ENCODE results near the gene MLH3.
A peak's percentile ranks its signal among the peaks of the same experiment; 100 is the strongest.

Gene MLH3

GRCh38 chr14:75067212-75067611, 15.9 kb upstream of the MLH3 start:
- no peak for DNase-seq (ENCODE audit: low read depth in 1 of 2, low spot score in 1 of 2)

- DNase-seq (ENCODE audit: low read depth in 1 of 2, low spot score in 1 of 2), result no peak
These were observed 15.4 kb upstream of the MLH3 start for GRCh38 chr14:75066691-75067090.

GRCh38 chr14:75064205-75064567, 12.9 kb upstream of the MLH3 start:
- DNase-seq (ENCODE audit: low read depth in 1 of 2, low spot score in 1 of 2), result no peak

- peak; percentile 77 to 88 for DNase-seq (ENCODE audit: low read depth in 1 of 2, low spot score in 1 of 2)
These were observed 12.4 kb upstream of the MLH3 start, which contains the start of gene ACYP1 for GRCh38 chr14:75063491-75064204. ACYP1 (minus strand) TSS chr14:75064024; CDS start chr14:75063553, 471 bp downstream.

GRCh38 chr14:75063013-75063412, 11.7 kb upstream of the MLH3 start:
- DNase-seq (ENCODE audit: low read depth in 1 of 2, low spot score in 1 of 2), result no peak

- no peak for DNase-seq (ENCODE audit: low read depth in 1 of 2, low spot score in 1 of 2)
These were observed 9.2 kb upstream of the MLH3 start for GRCh38 chr14:75060420-75060819.

GRCh38 chr14:75059642-75060041, 8.4 kb upstream of the MLH3 start:
- DNase-seq (ENCODE audit: low read depth in 1 of 2, low spot score in 1 of 2), result no peak

- DNase-seq (ENCODE audit: low read depth in 1 of 2, low spot score in 1 of 2), result no peak
These were observed 3.2 kb upstream of the MLH3 start for GRCh38 chr14:75054421-75054820.

- no peak for DNase-seq (ENCODE audit: low read depth in 1 of 2, low spot score in 1 of 2)
These were observed 2.4 kb upstream of the MLH3 start for GRCh38 chr14:75053396-75054291.

GRCh38 chr14:75051556-75051899, 261 bp upstream of the MLH3 start:
- DNase-seq (ENCODE audit: low read depth in 1 of 2, low spot score in 1 of 2), result no peak

- no peak for DNase-seq (ENCODE audit: low read depth in 1 of 2, low spot score in 1 of 2)
These were observed 1.5 kb downstream of the MLH3 start for GRCh38 chr14:75049731-75050201.

- DNase-seq (ENCODE audit: low read depth in 1 of 2, low spot score in 1 of 2), result no peak
These were observed 2.1 kb downstream of the MLH3 start for GRCh38 chr14:75049136-75049535.

GRCh38 chr14:75048101-75048500, 3.2 kb downstream of the MLH3 start:
- DNase-seq (ENCODE audit: low read depth in 1 of 2, low spot score in 1 of 2), result no peak

- DNase-seq (ENCODE audit: low read depth in 1 of 2, low spot score in 1 of 2), result no peak
These were observed 3.8 kb downstream of the MLH3 start for GRCh38 chr14:75047506-75047905.

GRCh38 chr14:75046899-75047298, 4.4 kb downstream of the MLH3 start:
- no peak for DNase-seq (ENCODE audit: low read depth in 1 of 2, low spot score in 1 of 2)

GRCh38 chr14:75046275-75046674, 5.0 kb downstream of the MLH3 start:
- no peak for DNase-seq (ENCODE audit: low read depth in 1 of 2, low spot score in 1 of 2)

- DNase-seq (ENCODE audit: low read depth in 1 of 2, low spot score in 1 of 2), result no peak
These were observed 6.5 kb downstream of the MLH3 start for GRCh38 chr14:75044752-75045151.

GRCh38 chr14:75044322-75044721, 6.9 kb downstream of the MLH3 start:
- DNase-seq (ENCODE audit: low read depth in 1 of 2, low spot score in 1 of 2), result no peak

- no peak for DNase-seq (ENCODE audit: low read depth in 1 of 2, low spot score in 1 of 2)
These were observed 9.2 kb downstream of the MLH3 start for GRCh38 chr14:75042035-75042434.

- no peak for DNase-seq (ENCODE audit: low read depth in 1 of 2, low spot score in 1 of 2)
These were observed 9.7 kb downstream of the MLH3 start for GRCh38 chr14:75041613-75042012.

GRCh38 chr14:75040959-75041358, 10.3 kb downstream of the MLH3 start:
- DNase-seq (ENCODE audit: low read depth in 1 of 2, low spot score in 1 of 2), result no peak

GRCh38 chr14:75040507-75040906, 10.8 kb downstream of the MLH3 start:
- DNase-seq (ENCODE audit: low read depth in 1 of 2, low spot score in 1 of 2), result no peak
